GM21576 (cell line): ENCODE data around the gene ANKRD34C.
A peak's percentile ranks its signal among the peaks of the same experiment; 100 is the strongest.
"Not testable (repeated sequence)": the region's sequence is repeated elsewhere in the genome, so short reads cannot be mapped to it uniquely, and the experiment has no call there.

ENCODE experiments used
- ATAC-seq: cut with Tn5 transposase; IDR thresholded peaks from one replicate; pipeline ENCODE4 v1.9.1; 2021; ENCODE audit warnings: mild to moderate bottlenecking, moderate library complexity; ENCODE audit not compliant: unreplicated experiment

Gene ANKRD34C

DNA sequence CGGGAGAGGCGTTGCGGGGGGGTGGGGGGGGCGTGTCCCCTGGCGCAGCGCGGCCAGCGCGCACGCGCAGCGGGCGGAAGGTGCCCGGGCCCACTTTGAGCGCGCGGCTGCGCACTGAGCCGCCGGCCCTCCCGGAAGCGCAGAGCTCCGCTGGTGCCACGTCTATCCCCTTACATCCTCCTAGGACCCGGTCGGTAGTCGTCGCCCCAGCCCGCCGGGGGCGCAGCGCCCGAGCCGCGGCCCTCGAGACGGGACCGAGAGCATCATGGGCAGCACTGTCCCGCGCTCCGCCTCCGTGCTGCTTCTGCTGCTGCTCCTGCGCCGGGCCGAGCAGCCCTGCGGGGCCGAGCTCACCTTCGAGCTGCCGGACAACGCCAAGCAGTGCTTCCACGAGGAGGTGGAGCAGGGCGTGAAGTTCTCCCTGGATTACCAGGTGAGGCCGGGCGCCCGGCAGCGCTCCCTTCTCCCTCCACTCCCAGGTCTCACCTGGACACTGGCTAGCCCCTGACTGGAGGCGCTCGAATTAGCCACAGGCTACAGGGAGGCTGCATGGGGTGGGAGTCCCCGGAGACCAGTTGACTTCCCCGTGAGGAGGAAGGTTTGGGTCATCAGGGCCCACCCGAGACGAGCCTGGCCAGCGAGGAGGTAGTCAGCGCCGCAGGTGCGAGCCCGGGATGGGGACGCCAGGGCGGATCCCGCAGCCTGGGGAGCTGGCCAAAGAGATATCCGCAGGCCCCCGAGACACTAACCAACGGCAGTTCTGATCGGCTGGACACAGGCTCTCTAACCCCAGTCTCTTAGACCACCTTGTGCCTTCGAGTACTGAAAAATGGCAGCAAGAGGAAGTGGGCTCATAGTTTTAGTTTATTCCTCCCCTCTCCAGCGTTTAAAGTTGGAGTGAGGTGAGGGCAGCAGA, 28.7 kb downstream of the ANKRD34C start, which contains the start of gene TMED3:
Gene TMED3 (plus strand): TSS at position 128 of the 916 bp plus-strand sequence. CDS start 138 bp downstream, at position 266.
- peak; percentile 78 for ATAC-seq

DNA sequence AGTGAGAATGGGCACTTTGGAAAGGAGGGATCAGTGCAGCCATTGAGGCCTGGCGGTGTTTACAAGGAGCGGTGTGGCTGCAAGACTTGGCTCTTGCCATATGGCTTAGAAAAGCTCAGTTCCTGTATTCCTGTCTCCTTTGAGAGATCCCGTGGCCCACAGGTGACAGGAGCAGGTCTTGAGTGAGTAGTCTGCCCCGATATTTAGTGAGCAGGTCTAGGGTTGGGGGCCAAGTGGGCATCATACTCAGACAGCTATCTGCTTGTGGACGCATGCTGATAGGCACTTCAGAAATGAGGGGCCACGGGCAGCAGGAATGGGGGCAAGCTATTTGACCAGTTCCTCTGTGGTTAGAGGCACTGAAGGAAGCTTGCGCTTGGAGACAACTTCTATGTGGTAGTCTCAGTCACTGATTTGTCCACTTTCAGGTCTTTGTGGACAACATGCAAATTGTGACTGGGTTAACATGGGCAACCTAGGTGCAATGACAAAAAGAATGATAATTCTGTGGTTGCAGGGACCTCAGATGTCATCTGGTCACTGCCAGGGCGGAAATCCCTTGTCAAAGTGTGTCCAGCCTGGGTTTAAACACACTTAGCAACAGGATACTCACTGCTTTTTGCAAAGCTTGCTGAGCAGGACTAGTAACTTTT, 29.5 kb downstream of the ANKRD34C start:
- ATAC-seq: no peak

DNA sequence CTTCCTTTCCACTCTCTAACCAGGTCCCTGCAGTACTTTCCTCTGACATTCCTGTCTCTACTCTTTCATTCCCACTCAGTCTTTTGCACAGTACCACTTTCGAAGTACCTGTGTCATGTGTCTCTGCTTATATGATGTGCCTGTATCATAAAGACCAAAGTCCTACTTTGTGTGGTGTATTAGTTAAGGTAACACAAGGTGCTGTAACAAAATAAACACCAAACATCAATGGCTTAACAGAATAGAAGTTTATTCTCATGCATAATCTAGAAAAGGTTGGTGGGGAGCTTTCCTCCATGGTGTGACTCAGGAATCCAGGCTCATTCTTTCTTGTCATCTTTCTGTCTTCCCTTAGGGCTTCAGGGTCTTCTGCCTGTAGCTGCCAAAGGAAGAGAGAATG, 31.7 kb downstream of the ANKRD34C start:
- ATAC-seq: no peak

DNA sequence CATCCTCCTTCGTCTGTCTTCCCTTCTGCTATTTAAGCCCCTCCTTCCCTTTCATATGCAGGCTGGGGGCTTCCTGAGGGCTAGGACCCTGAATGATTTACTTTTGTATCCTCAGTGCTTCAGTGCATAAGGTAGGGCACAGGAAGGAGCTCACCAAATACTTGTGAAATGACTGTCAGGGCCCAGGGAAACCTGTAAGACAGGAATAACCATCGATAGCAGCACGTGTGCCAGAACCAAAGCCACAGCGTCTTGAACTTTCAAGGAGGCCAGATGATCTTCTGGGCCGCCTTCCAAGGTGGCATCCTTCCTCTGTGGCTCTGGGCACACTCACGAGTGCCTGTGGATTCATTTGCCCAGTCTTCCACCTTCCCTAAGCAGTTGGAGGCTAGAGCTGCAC, 32.3 kb downstream of the ANKRD34C start:
- no peak for ATAC-seq

DNA sequence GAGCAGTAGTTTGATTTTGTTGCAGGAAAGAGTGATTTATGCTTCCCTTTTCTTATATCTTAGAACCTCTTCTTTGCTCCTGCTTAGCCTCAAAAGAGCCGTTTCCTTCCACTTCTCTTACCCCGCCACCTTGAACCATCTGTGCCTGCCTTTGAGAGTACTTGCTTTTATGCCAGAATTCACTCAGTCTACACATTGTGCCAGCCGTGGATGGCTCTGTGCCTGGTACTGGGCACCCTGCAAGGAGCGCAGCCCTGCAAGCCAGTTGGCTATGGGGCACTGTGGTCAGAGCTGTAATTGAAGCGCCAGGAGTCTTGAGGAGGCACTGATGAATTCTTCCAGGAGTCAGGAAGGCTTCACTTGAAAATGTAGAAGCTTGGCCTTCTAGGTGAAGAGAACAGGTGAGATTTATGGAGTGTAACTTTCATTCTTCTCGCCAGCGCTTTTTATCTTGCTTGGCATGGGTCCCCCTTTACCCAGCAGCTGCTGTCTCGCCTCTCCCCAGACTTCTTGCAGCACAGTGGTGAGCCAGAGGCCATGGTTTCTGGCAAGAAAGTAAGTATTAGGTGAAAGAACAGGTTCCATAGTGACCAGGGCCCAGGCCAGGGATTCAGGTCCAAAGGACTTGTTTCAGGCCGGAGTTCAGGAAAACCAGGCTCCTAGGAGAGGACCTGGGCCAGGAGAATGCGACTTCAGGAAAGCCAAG, 33.3 kb downstream of the ANKRD34C start:
- no peak for ATAC-seq

DNA sequence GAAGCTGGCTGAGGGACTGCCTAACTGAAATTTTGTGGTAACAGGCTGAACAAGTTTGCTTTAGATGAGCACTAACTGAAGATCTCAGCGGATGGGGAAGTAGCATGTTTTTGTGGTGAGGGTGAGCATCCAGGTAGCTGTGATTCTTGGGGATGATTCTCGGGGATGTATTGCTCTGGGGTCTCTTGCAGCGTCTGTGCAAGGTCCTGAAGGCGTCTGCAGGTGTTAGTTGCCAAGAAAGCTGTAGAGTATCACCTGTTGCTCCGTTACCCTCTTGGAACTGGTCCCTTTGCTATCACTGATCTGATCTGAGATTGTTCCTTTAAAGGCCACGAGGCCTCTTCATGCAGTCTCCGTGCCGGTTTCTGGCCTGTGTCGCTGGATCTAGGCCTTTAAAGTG, 34.3 kb downstream of the ANKRD34C start:
- no peak for ATAC-seq

DNA sequence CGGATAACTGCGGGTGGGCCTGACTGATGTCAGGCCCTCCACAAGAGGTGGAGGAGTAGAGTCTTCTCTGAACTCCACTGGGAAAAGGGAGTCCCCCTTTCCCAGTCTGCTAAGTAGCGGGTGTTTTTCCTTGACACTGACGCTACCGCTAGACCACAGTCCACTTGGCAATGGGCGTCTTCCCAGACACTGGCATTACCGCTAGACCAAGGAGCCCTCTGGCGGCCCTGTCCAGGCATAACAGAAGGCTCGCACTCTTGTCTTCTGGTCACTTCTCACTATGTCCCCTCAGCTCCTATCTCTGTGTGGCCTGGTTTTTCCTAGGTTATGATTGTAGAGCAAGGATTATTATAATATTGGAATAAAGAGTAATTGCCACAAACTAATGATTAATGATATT, 37.5 kb downstream of the ANKRD34C start:
- ATAC-seq: not testable (repeated sequence)

DNA sequence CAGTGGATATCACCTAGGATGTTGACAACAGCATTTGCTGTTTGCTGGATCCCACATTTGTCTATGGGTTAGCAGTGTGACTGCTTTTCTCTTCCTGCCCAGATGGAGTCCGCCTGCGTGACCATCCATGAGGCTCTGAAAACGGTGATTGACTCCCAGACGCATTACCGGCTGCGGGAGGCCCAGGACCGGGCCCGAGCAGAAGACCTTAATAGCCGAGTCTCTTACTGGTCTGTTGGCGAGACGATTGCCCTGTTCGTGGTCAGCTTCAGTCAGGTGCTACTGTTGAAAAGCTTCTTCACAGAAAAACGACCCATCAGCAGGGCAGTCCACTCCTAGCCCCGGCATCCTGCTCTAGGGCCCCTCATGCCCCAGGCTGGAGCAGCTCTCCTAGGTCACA, 39.4 kb downstream of the ANKRD34C start:
- ATAC-seq: no peak

DNA sequence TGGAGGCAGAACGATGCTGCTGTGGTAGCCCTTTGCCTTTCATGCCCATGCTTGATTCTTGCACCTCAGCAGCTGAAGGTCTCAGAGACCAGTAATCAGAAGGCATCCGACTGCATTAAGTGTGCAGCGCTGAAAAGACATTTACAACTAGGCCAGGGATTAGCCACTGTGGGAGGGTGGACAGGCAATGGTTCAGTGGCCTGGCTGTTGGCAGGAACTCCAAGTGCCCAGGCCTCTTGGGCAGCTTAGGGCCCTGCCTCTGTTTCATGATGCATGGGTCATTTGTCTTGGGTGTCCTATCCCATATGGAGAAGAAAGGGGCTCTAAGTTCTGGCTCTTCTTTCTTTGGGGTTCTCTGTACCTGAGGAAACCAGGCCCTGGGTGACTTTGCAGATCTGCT, 39.8 kb downstream of the ANKRD34C start:
- no peak for ATAC-seq

DNA sequence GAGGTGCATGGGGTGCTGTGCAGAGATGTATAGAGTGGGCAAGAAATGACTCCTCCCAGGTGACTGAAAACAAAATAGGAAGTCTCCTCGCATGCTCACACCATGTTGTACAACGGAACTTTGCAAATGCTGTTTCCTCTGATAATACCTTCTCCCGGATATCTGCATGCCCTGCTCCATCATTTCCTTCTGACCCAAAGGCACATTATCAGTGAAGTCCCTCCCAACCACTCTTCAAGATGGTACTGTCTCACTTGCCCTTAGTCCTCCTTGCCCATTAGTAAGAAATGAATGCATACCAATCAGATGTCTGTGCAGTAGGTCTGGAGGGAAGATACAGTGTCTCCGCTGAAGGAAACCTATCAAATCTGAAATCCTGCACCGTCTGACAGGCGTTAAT, 40.4 kb downstream of the ANKRD34C start:
- ATAC-seq: no peak

DNA sequence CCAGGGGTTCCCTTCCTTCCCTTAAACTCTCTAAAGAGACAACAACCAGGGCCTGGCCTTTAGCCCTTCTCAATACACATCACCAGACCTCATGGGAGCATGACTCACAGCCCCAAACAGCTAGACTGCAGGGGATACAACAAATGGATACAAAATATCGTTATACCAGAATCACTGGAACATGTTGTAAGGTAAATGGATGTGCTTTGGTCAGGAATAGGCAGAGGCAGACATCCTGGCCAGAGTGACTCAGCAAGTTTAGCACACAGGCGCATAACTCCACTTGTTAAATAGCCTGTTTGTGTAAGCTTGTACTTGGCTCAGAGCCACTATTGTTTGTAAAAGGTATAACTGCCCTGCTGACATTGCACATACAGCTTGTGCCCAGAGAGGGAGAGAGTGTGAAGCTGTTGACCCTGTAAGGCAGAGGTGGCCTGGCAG, 46.7 kb downstream of the ANKRD34C start:
- ATAC-seq: no peak
